K562 (cell line): ENCODE results near the gene HSD17B8. TPM values are rescaled to one million over a fixed set of nuclear protein-coding genes. Genes with fewer than 3 reads are reported as not detected.

Experiments used
- CBX3 ChIP-seq, 2 experiments: IDR thresholded peaks; 1 replicate in 1 of 2; 2 replicates in 1 of 2; pipeline ENCODE4 v1.6.1; 2012; ENCODE audit warnings: inconsistent platforms in 2 of 2, low read length in 2 of 2, borderline replicate concordance in 1 of 2, control low read depth in 1 of 2
- CSDE1 ChIP-seq, 2 experiments: fragments of 450-650 bp; IDR thresholded peaks; 2 replicates each; pipeline ENCODE4 v1.6.1; 2016; ENCODE audit warnings: mild to moderate bottlenecking in 1 of 2
- DIDO1 ChIP-seq: fragments of 450-650 bp; IDR thresholded peaks from 2 replicates; pipeline ENCODE4 v1.6.1; 2016; ENCODE audit warnings: low read depth, missing biosample characterization, missing genetic modification characterization
- ETV1 ChIP-seq: fragments of 450-650 bp; conservative IDR thresholded peaks from 2 replicates; pipeline ENCODE4 v1.6.1; 2016; ENCODE audit warnings: missing genetic modification characterization, control low read depth, low read depth, missing compliant biosample characterization
- FOXK2 ChIP-seq, 2 experiments: fragments of 450-650 bp; IDR thresholded peaks in 1 of 2; conservative IDR thresholded peaks in 1 of 2; 2 replicates each; pipeline ENCODE4 v1.6.1; 2016; ENCODE audit warnings: low read depth in 2 of 2, mild to moderate bottlenecking in 1 of 2
- NFRKB ChIP-seq: fragments of 450-650 bp; IDR thresholded peaks from 2 replicates; pipeline ENCODE4 v1.6.1; 2016; ENCODE audit warnings: low read depth
- NR2C1 ChIP-seq, 2 experiments: fragments of 450-650 bp; IDR thresholded peaks; 2 replicates each; pipeline ENCODE4 v1.6.1; 2017; ENCODE audit warnings: mild to moderate bottlenecking in 2 of 2, antibody characterized with exemption in 1 of 2, inconsistent platforms in 1 of 2, missing compliant biosample characterization in 1 of 2, missing genetic modification characterization in 1 of 2
- PTTG1 ChIP-seq: fragments of 450-650 bp; IDR thresholded peaks from 2 replicates; pipeline ENCODE4 v1.6.1; 2016; ENCODE audit warnings: low read depth, mild to moderate bottlenecking, missing genetic modification characterization, missing compliant biosample characterization
- SPI1 ChIP-seq: IDR thresholded peaks from 2 replicates; pipeline ENCODE4 v1.6.1; 2011; ENCODE audit warnings: low read depth, low read length, control low read depth, borderline replicate concordance
- YY1 ChIP-seq, 3 experiments: IDR thresholded peaks; 2 replicates each; pipeline ENCODE4 v1.6.1; 2011; ENCODE audit warnings: low read length in 2 of 3, mild to moderate bottlenecking in 2 of 3, moderate library complexity in 2 of 3, borderline replicate concordance in 1 of 3, control low read depth in 1 of 3, low read depth in 1 of 3; ENCODE audit not compliant: insufficient read depth in 3 of 3, insufficient replicate concordance in 2 of 3, control insufficient read depth in 1 of 3, insufficient read length in 1 of 3; ENCODE audit errors: extremely low read depth in 1 of 3
- ZBTB17 ChIP-seq: fragments of 450-650 bp; formaldehyde crosslinking; IDR thresholded peaks from 2 replicates; pipeline ENCODE4 v1.4.0; 2020; ENCODE audit warnings: mild to moderate bottlenecking
- ZBTB7A ChIP-seq: IDR thresholded peaks from 2 replicates; pipeline ENCODE4 v1.6.1; 2011; ENCODE audit warnings: low read depth, mild to moderate bottlenecking, low read length, moderate library complexity, borderline replicate concordance; ENCODE audit not compliant: control insufficient read depth
- ZNF134 ChIP-seq: fragments of 250-450 bp; sonication (Bioruptor Pico); conservative IDR thresholded peaks from 2 replicates; pipeline ENCODE4 v1.4.0; 2020
- polyA plus RNA-seq, 8 experiments: library from polyadenylated mRNA; depleted of rRNA in 4 of 8; stranded (reverse) in 5 of 8; unstranded in 3 of 8; fragments of >200 nt; fragmentation: Nextera tagmentation in 2 of 8; fragmentation: Illumina TruSeq in 1 of 8; extraction: Ambion mirVana in 2 of 8; extraction: Trizol in 1 of 8; gene quantifications; 2 replicates each; pipeline versions ENCODE4 v1.2.1 to v1.2.3, GENCODE V29; 2011 to 2014; ENCODE audit warnings: inconsistent platforms in 1 of 8, missing spikeins in 1 of 8
- total RNA-seq, 7 experiments: library from RNA; depleted of rRNA in 6 of 7; stranded (reverse); fragments of >200 nt in 6 of 7; fragmentation: Illumina TruSeq in 2 of 7; extraction: Trizol in 2 of 7; gene quantifications; 2 replicates each; pipeline versions ENCODE4 v1.2.1 to v1.2.3, GENCODE V29; 2011 to 2021; ENCODE audit warnings: low replicate concordance in 1 of 7
- TF ChIP-seq, protein P1 (sequence below): fragments of 450-650 bp; conservative IDR thresholded peaks from 2 replicates; pipeline ENCODE4 v1.6.1; 2016; ENCODE audit warnings: missing genetic modification characterization, low read depth, mild to moderate bottlenecking, missing compliant biosample characterization, moderate library complexity
- TF ChIP-seq, protein P2 (sequence below), 2 experiments: fragments of 450-650 bp in 1 of 2; sonication (generic) in 1 of 2; formaldehyde crosslinking in 1 of 2; IDR thresholded peaks; 2 replicates each; pipeline versions ENCODE4 v1.7.1 to v1.9.0; 2016 to 2022; ENCODE audit warnings: inconsistent platforms in 1 of 2, mild to moderate bottlenecking in 1 of 2, missing genetic modification reagents in 1 of 2

The HSD17B8 gene
- total and polyA plus RNA-seq, 9 of the 15 experiments (the other 6 are each of a cell fraction or from before 2014, with no cell fraction given): 3.7 to 35.2 (median 14.2) TPM

DNA sequence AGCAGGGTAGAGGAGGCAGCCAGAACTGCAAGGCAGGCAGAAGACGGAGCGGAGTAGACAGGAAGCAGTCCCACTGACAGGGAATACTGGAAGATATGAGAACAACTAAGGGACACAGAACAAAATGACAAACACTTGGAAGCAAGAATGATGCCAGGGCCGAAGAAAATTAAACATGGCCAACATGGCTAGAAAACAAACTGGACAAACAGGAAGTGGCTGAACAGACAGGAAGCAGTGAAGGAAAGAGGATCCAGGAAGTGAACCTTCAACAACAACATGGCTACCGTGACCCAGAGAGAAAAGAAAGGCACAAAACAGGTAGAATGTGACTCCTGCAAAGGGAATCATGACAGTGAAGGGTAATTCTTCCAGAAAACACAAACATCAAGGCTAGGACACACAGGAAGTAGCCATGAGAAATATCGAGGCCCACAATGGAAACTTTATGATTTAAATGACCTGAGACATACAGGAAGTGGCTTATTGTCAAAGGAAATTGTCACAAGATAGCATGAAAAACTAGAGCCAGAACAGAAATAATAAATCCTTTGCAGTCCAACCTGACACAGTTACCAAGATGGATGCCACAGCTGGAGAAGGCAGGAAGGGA is 21.3 kb upstream of the HSD17B8 start (continued):
- TF ChIP-seq SPI1 (peak; percentile 81), PTTG1 (tag) (peak; percentile 20; the same call in 1 of the 2 replicates), DIDO1 (tag) (0 out of 2 replicates have a peak, but pooled peaks have one; percentile 26), CSDE1 (IDR thresholded peaks at IDR 0.05) (0 out of 4 replicates have a peak, but pooled peaks of 1 of the 2 experiments have one; percentile 44), NFRKB (peak; percentile 90), CBX3 (IDR thresholded peaks at IDR 0.05; ENCODE audit: borderline replicate concordance in 1 of 2, low read length in 2 of 2) (peak in 1 of 2 experiments; percentile 95; a peak in 1 of 3 replicates), ZBTB17 (no peak), ZNF134 (CRISPR knock-in tag) (peak; percentile 62; the same call in 1 of the 2 replicates), ETV1 (peak; percentile 48), FOXK2 (conservative IDR thresholded peaks at IDR 0.05 in 1 of 2, IDR thresholded peaks at IDR 0.05 in 1 of 2; ENCODE audit: low read depth in 2 of 2) (peak; percentile 75 to 81), NR2C1 (IDR thresholded peaks at IDR 0.05) (peak; percentile 88), NR2C1 (tag; IDR thresholded peaks at IDR 0.05) (peak; percentile 91), ZBTB7A (no peak), YY1 (IDR thresholded peaks at IDR 0.05; ENCODE audit: borderline replicate concordance in 1 of 3, control insufficient read depth in 1 of 3, extremely low read depth in 1 of 3, insufficient read depth in 3 of 3, insufficient read length in 1 of 3, insufficient replicate concordance in 2 of 3, low read depth in 1 of 3, low read length in 2 of 3) (peak in 2 of 3 experiments; percentile 27 to 88)
- TF ChIP-seq, protein P1, sequence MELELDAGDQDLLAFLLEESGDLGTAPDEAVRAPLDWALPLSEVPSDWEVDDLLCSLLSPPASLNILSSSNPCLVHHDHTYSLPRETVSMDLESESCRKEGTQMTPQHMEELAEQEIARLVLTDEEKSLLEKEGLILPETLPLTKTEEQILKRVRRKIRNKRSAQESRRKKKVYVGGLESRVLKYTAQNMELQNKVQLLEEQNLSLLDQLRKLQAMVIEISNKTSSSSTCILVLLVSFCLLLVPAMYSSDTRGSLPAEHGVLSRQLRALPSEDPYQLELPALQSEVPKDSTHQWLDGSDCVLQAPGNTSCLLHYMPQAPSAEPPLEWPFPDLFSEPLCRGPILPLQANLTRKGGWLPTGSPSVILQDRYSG (tag): 0 out of 2 replicates have a peak, but pooled peaks have one; percentile 69
- TF ChIP-seq, protein P2, sequence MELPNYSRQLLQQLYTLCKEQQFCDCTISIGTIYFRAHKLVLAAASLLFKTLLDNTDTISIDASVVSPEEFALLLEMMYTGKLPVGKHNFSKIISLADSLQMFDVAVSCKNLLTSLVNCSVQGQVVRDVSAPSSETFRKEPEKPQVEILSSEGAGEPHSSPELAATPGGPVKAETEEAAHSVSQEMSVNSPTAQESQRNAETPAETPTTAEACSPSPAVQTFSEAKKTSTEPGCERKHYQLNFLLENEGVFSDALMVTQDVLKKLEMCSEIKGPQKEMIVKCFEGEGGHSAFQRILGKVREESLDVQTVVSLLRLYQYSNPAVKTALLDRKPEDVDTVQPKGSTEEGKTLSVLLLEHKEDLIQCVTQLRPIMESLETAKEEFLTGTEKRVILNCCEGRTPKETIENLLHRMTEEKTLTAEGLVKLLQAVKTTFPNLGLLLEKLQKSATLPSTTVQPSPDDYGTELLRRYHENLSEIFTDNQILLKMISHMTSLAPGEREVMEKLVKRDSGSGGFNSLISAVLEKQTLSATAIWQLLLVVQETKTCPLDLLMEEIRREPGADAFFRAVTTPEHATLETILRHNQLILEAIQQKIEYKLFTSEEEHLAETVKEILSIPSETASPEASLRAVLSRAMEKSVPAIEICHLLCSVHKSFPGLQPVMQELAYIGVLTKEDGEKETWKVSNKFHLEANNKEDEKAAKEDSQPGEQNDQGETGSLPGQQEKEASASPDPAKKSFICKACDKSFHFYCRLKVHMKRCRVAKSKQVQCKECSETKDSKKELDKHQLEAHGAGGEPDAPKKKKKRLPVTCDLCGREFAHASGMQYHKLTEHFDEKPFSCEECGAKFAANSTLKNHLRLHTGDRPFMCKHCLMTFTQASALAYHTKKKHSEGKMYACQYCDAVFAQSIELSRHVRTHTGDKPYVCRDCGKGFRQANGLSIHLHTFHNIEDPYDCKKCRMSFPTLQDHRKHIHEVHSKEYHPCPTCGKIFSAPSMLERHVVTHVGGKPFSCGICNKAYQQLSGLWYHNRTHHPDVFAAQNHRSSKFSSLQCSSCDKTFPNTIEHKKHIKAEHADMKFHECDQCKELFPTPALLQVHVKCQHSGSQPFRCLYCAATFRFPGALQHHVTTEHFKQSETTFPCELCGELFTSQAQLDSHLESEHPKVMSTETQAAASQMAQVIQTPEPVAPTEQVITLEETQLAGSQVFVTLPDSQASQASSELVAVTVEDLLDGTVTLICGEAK (IDR thresholded peaks at IDR 0.05): peak; percentile 86
- TF ChIP-seq, protein P2 (CRISPR knock-in tag; IDR thresholded peaks at IDR 0.05): no peak
